Smooth muscle cell (in vitro differentiated cells): ENCODE data around the gene CCDC172. TPM values are rescaled to one million over a fixed set of nuclear protein-coding genes. Genes with fewer than 3 reads are reported as not detected.

Experiments used
- DNase-seq: peaks from one replicate; lab custom pipeline; 2025; ENCODE audit not compliant: unreplicated experiment; lab: John Stamatoyannopoulos, UW
- H2AFZ ChIP-seq: fragments of 200-600 bp; sonication (generic); 2 replicates; pipeline ENCODE4 v1.6.0; 2016; ENCODE audit warnings: antibody characterized with exemption, low read depth, mild to moderate bottlenecking
- H3F3A ChIP-seq: fragments of 200-600 bp; sonication (generic); 2 replicates; pipeline ENCODE4 v1.6.0; 2017; ENCODE audit warnings: antibody characterized with exemption, low read depth
- H3K27ac ChIP-seq: fragments of 200-600 bp; sonication (generic); 2 replicates; pipeline ENCODE4 v1.5.1; 2016; ENCODE audit warnings: low read depth, mild to moderate bottlenecking
- H3K27me3 ChIP-seq: fragments of 200-600 bp; sonication (generic); 2 replicates; pipeline ENCODE4 v1.6.1; 2016; ENCODE audit warnings: low read depth, mild to moderate bottlenecking
- H3K36me3 ChIP-seq: fragments of 200-600 bp; sonication (generic); 2 replicates; pipeline ENCODE4 v1.5.1; 2016; ENCODE audit warnings: low read depth
- H3K4me1 ChIP-seq: fragments of 200-600 bp; sonication (generic); 2 replicates; pipeline ENCODE4 v1.5.1; 2016; ENCODE audit warnings: low read depth
- H3K4me2 ChIP-seq: fragments of 200-600 bp; sonication (generic); 2 replicates; pipeline ENCODE4 v1.6.0; 2016; ENCODE audit warnings: mild to moderate bottlenecking
- H3K4me3 ChIP-seq: fragments of 200-600 bp; sonication (generic); 2 replicates; pipeline ENCODE4 v1.5.1; 2016; ENCODE audit warnings: mild to moderate bottlenecking
- H3K79me2 ChIP-seq: fragments of 200-600 bp; sonication (generic); 2 replicates; pipeline ENCODE4 v1.6.0; 2016; ENCODE audit warnings: low read depth, mild to moderate bottlenecking
- H3K9ac ChIP-seq: fragments of 200-600 bp; sonication (generic); 2 replicates; pipeline ENCODE4 v1.6.0; 2016; ENCODE audit warnings: low read depth
- H3K9me3 ChIP-seq: fragments of 200-600 bp; sonication (generic); replicated peaks from 2 replicates; pipeline ENCODE4 v1.5.1; 2016; ENCODE audit warnings: low read depth
- H4K20me1 ChIP-seq: fragments of 200-600 bp; sonication (generic); 2 replicates; pipeline ENCODE4 v1.6.0; 2016; ENCODE audit warnings: low read depth
- WGBS: methylation state at CpG from one replicate; pipeline ENCODE4 v1.1.7; 2016; ENCODE audit warnings: low lambda C conversion rate; 5-methylcytosine and 5-hydroxymethylcytosine counted together
- polyA plus RNA-seq: library from polyadenylated mRNA; unstranded; fragments of >200 nt; fragmentation: Nextera tagmentation; extraction: Ambion mirVana; gene quantifications from 2 replicates; pipeline ENCODE4 v1.2.1, GENCODE V29; 2016
- total RNA-seq: library from RNA; depleted of rRNA; stranded (reverse); fragments of >200 nt; gene quantifications from 2 replicates; pipeline ENCODE4 v1.2.3, GENCODE V29; 2014
- TF ChIP-seq, protein P1 (sequence below): fragments of 200-600 bp; sonication (generic); IDR thresholded peaks from 2 replicates; pipeline ENCODE4 v1.5.1; 2017; ENCODE audit warnings: borderline replicate concordance, mild to moderate bottlenecking, antibody characterized with exemption; ENCODE audit not compliant: insufficient read depth, poor library complexity, severe bottlenecking

The CCDC172 gene, protein sequence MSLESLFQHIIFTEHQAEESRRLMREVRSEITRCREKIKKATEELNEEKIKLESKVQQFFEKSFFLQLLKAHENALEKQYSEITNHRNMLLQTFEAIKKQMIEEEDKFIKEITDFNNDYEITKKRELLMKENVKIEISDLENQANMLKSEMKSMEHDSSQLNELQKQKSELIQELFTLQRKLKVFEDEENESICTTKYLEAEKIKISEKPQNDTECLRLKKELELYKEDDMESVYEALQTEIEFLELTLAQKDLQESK
- total RNA-seq (not detected in 2 replicates), polyA plus RNA-seq (not detected in 2 replicates)

GRCh38 chr10:116324227-116324950 is at the start of gene CCDC172:
Gene CCDC172, plus strand, starts transcription at chr10:116324448. Its CDS starts 564 bp downstream, at chr10:116325012.
- Histone ChIP-seq H3K36me3 (no peaks in the 10 kb centered on the region), H3K27me3 (no peaks in the 10 kb centered on the region), H2AFZ (no peak within 1 kb of the TSS), H3F3A (no peaks in the 10 kb centered on the region), H3K9me3 (no peaks in the 10 kb centered on the region), H3K27ac (no peak within 1 kb of the TSS), H3K9ac (no peak within 1 kb of the TSS), H3K4me1 (no peaks in the 10 kb centered on the region), H4K20me1 (no peaks in the 10 kb centered on the region), H3K79me2 (no peaks in the 10 kb centered on the region), H3K4me3 (no peak within 1 kb of the TSS), H3K4me2 (no peak within 1 kb of the TSS)
- TF ChIP-seq, protein P1, sequence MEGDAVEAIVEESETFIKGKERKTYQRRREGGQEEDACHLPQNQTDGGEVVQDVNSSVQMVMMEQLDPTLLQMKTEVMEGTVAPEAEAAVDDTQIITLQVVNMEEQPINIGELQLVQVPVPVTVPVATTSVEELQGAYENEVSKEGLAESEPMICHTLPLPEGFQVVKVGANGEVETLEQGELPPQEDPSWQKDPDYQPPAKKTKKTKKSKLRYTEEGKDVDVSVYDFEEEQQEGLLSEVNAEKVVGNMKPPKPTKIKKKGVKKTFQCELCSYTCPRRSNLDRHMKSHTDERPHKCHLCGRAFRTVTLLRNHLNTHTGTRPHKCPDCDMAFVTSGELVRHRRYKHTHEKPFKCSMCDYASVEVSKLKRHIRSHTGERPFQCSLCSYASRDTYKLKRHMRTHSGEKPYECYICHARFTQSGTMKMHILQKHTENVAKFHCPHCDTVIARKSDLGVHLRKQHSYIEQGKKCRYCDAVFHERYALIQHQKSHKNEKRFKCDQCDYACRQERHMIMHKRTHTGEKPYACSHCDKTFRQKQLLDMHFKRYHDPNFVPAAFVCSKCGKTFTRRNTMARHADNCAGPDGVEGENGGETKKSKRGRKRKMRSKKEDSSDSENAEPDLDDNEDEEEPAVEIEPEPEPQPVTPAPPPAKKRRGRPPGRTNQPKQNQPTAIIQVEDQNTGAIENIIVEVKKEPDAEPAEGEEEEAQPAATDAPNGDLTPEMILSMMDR: no peak
- DNase-seq: no peak
- WGBS: 83% methylated on average over 22 of the region's 22 CpGs

GRCh38 chr10:116276981-116277380 is 47.3 kb upstream of the CCDC172 start:
- Histone ChIP-seq H2AFZ (no peak overlapping the region), H3F3A (no peaks in the 10 kb centered on the region), H3K4me2 (no peak overlapping the region), H3K27me3 (peaks cover 38% of the 10 kb centered on the region), H3K79me2 (no peaks in the 10 kb centered on the region), H4K20me1 (no peaks in the 10 kb centered on the region), H3K4me1 (peaks cover 30% of the 10 kb centered on the region), H3K36me3 (no peaks in the 10 kb centered on the region), H3K9ac (no peak overlapping the region), H3K9me3 (no peaks in the 10 kb centered on the region), H3K4me3 (no peak overlapping the region), H3K27ac (no peak overlapping the region)
- 90% methylated on average over 3 of the region's 3 CpGs for WGBS
- TF ChIP-seq, protein P1: no peak
- DNase-seq: no peak

GRCh38 chr10:116278846-116279245 is 45.4 kb upstream of the CCDC172 start:
- no peak overlapping the region for H2AFZ ChIP-seq
- H3K36me3 ChIP-seq: no peaks in the 10 kb centered on the region
- H3K27ac ChIP-seq: no peak overlapping the region
- no peaks in the 10 kb centered on the region for H3K9me3 ChIP-seq
- H3F3A ChIP-seq: no peaks in the 10 kb centered on the region
- no peaks in the 10 kb centered on the region for H3K79me2 ChIP-seq
- no peak for DNase-seq
- no peaks in the 10 kb centered on the region for H4K20me1 ChIP-seq
- TF ChIP-seq, protein P1: no peak
- H3K9ac ChIP-seq: no peak overlapping the region
- peaks cover 21% of the 10 kb centered on the region for H3K4me1 ChIP-seq
- no peak overlapping the region for H3K4me3 ChIP-seq
- peaks cover 20% of the 10 kb centered on the region for H3K27me3 ChIP-seq
- WGBS: 10% methylated on average over 6 of the region's 6 CpGs
- H3K4me2 ChIP-seq: no peak overlapping the region

- H3K9me3 ChIP-seq: no peaks in the 10 kb centered on the region
- WGBS: 47% methylated on average over 3 of the region's 3 CpGs
- no peaks in the 10 kb centered on the region for H4K20me1 ChIP-seq
- H3K27ac ChIP-seq: no peak overlapping the region
- H3K4me1 ChIP-seq: peaks cover 12% of the 10 kb centered on the region
- H3K36me3 ChIP-seq: no peaks in the 10 kb centered on the region
- H2AFZ ChIP-seq: no peak overlapping the region
- H3K9ac ChIP-seq: no peak overlapping the region
- no peaks in the 10 kb centered on the region for H3F3A ChIP-seq
- H3K27me3 ChIP-seq: no peaks in the 10 kb centered on the region
- H3K4me3 ChIP-seq: no peak overlapping the region
- H3K79me2 ChIP-seq: no peaks in the 10 kb centered on the region
- no peak for DNase-seq
- no peak overlapping the region for H3K4me2 ChIP-seq
- TF ChIP-seq, protein P1: no peak
Measured at GRCh38 chr10:116281775-116282174, 42.5 kb upstream of the CCDC172 start.
